ENCODE measurements around the gene SCART1.
"Not testable (repeated sequence)": the region's sequence is repeated elsewhere in the genome, so short reads cannot be mapped to it uniquely, and the experiment has no call there.

Gene SCART1

GRCh38 chr10:133439517-133440461, 14.0 kb upstream of the SCART1 start:
- Histone ChIP-seq H3K36me3 (ENCODE audit: control insufficient read depth in 1 of 2, insufficient read depth in 2 of 2, low read length in 2 of 2) (peaks cover 4% of the 10 kb centered on the region in 2 donors), H3K4me1 (ENCODE audit: control insufficient read depth in 1 of 2, insufficient read depth in 2 of 2, low read length in 2 of 2) (no peaks in the 10 kb centered on the region), H3K27me3 (ENCODE audit: low read depth, low read length) (no peaks in the 10 kb centered on the region), H3K9me3 (ENCODE audit: control insufficient read depth in 1 of 2, low read length in 2 of 2) (no peaks in the 10 kb centered on the region), H3K27ac (ENCODE audit: low read length) (no peak overlapping the region), H3K4me3 (ENCODE audit: low read depth in 1 of 2, low read length in 2 of 2) (no peak overlapping the region)

- no peaks in the 10 kb centered on the region for H3K9me3 ChIP-seq (ENCODE audit: control insufficient read depth in 1 of 2, low read length in 2 of 2)
- H3K27me3 ChIP-seq (ENCODE audit: low read depth, low read length), result no peaks in the 10 kb centered on the region
- peaks cover 4% of the 10 kb centered on the region in 2 donors for H3K36me3 ChIP-seq (ENCODE audit: control insufficient read depth in 1 of 2, insufficient read depth in 2 of 2, low read length in 2 of 2)
- no peaks in the 10 kb centered on the region for H3K4me1 ChIP-seq (ENCODE audit: control insufficient read depth in 1 of 2, insufficient read depth in 2 of 2, low read length in 2 of 2)
- H3K27ac ChIP-seq (ENCODE audit: low read length), result no peak overlapping the region
- H3K4me3 ChIP-seq (ENCODE audit: low read depth in 1 of 2, low read length in 2 of 2), result no peak overlapping the region
Observed at GRCh38 chr10:133440633-133441285, 13.0 kb upstream of the SCART1 start.

GRCh38 chr10:133441356-133441755, 12.4 kb upstream of the SCART1 start:
- not testable (repeated sequence) for H3K27ac ChIP-seq (ENCODE audit: low read length)

GRCh38 chr10:133441780-133442179, 12.0 kb upstream of the SCART1 start:
- peaks cover 2 to 7% of the 10 kb centered on the region in 2 donors for H3K9me3 ChIP-seq (ENCODE audit: control insufficient read depth in 1 of 2, low read length in 2 of 2)
- no peaks in the 10 kb centered on the region for H3K4me1 ChIP-seq (ENCODE audit: control insufficient read depth in 1 of 2, insufficient read depth in 2 of 2, low read length in 2 of 2)
- no peak overlapping the region for H3K4me3 ChIP-seq (ENCODE audit: low read depth in 1 of 2, low read length in 2 of 2)

More at GRCh38 chr10:133441356-133441755, 12.4 kb upstream of the SCART1 start:
- not testable (repeated sequence) for H3K9me3 ChIP-seq (ENCODE audit: control insufficient read depth in 1 of 2, low read length in 2 of 2); H3K36me3 ChIP-seq (ENCODE audit: control insufficient read depth in 1 of 2, insufficient read depth in 2 of 2, low read length in 2 of 2); H3K4me3 ChIP-seq (ENCODE audit: low read depth in 1 of 2, low read length in 2 of 2); H3K4me1 ChIP-seq (ENCODE audit: control insufficient read depth in 1 of 2, insufficient read depth in 2 of 2, low read length in 2 of 2); H3K27me3 ChIP-seq (ENCODE audit: low read depth, low read length)

GRCh38 chr10:133442191-133442966, 11.4 kb upstream of the SCART1 start:
- no peak overlapping the region for H3K27ac ChIP-seq (ENCODE audit: low read length)
- H3K27me3 ChIP-seq (ENCODE audit: low read depth, low read length), result no peaks in the 10 kb centered on the region

More at GRCh38 chr10:133441780-133442179, 12.0 kb upstream of the SCART1 start:
- Histone ChIP-seq H3K36me3 (ENCODE audit: control insufficient read depth in 1 of 2, insufficient read depth in 2 of 2, low read length in 2 of 2) (peaks cover 4% of the 10 kb centered on the region in 2 donors), H3K27ac (ENCODE audit: low read length) (no peak overlapping the region), H3K27me3 (ENCODE audit: low read depth, low read length) (no peaks in the 10 kb centered on the region)

GRCh38 chr10:133442967-133443924, 10.5 kb upstream of the SCART1 start:
- Histone ChIP-seq H3K27ac (ENCODE audit: low read length) (no peak overlapping the region), H3K4me1 (ENCODE audit: control insufficient read depth in 1 of 2, insufficient read depth in 2 of 2, low read length in 2 of 2) (no peaks in the 10 kb centered on the region), H3K9me3 (ENCODE audit: control insufficient read depth in 1 of 2, low read length in 2 of 2) (peaks cover 5 to 20% of the 10 kb centered on the region in 2 donors), H3K36me3 (ENCODE audit: control insufficient read depth in 1 of 2, insufficient read depth in 2 of 2, low read length in 2 of 2) (peaks cover 4% of the 10 kb centered on the region in 2 donors), H3K4me3 (ENCODE audit: low read depth in 1 of 2, low read length in 2 of 2) (no peak overlapping the region), H3K27me3 (ENCODE audit: low read depth, low read length) (no peaks in the 10 kb centered on the region)

More at GRCh38 chr10:133442191-133442966, 11.4 kb upstream of the SCART1 start:
- H3K4me1 ChIP-seq (ENCODE audit: control insufficient read depth in 1 of 2, insufficient read depth in 2 of 2, low read length in 2 of 2), result no peaks in the 10 kb centered on the region
- H3K36me3 ChIP-seq (ENCODE audit: control insufficient read depth in 1 of 2, insufficient read depth in 2 of 2, low read length in 2 of 2), result peaks cover 4% of the 10 kb centered on the region in 2 donors
- no peak overlapping the region for H3K4me3 ChIP-seq (ENCODE audit: low read depth in 1 of 2, low read length in 2 of 2)
- peaks cover 5 to 12% of the 10 kb centered on the region in 2 donors for H3K9me3 ChIP-seq (ENCODE audit: control insufficient read depth in 1 of 2, low read length in 2 of 2)

- no peaks in the 10 kb centered on the region for H3K27me3 ChIP-seq (ENCODE audit: low read depth, low read length)
- H3K9me3 ChIP-seq (ENCODE audit: control insufficient read depth in 1 of 2, low read length in 2 of 2), result peaks cover 5 to 28% of the 10 kb centered on the region in 2 donors
- H3K4me1 ChIP-seq (ENCODE audit: control insufficient read depth in 1 of 2, insufficient read depth in 2 of 2, low read length in 2 of 2), result no peaks in the 10 kb centered on the region
- no peak overlapping the region for H3K4me3 ChIP-seq (ENCODE audit: low read depth in 1 of 2, low read length in 2 of 2)
- no peak overlapping the region for H3K27ac ChIP-seq (ENCODE audit: low read length)
- peaks cover 4% of the 10 kb centered on the region in 2 donors for H3K36me3 ChIP-seq (ENCODE audit: control insufficient read depth in 1 of 2, insufficient read depth in 2 of 2, low read length in 2 of 2)
Observed at GRCh38 chr10:133444342-133445267, 9.1 kb upstream of the SCART1 start.

GRCh38 chr10:133445268-133445732, 8.4 kb upstream of the SCART1 start:
- peaks cover 4% of the 10 kb centered on the region in 2 donors for H3K36me3 ChIP-seq (ENCODE audit: control insufficient read depth in 1 of 2, insufficient read depth in 2 of 2, low read length in 2 of 2)
- H3K9me3 ChIP-seq (ENCODE audit: control insufficient read depth in 1 of 2, low read length in 2 of 2), result peaks cover 5 to 28% of the 10 kb centered on the region in 2 donors
- no peak overlapping the region for H3K27ac ChIP-seq (ENCODE audit: low read length)
- H3K4me3 ChIP-seq (ENCODE audit: low read depth in 1 of 2, low read length in 2 of 2), result no peak overlapping the region
- H3K4me1 ChIP-seq (ENCODE audit: control insufficient read depth in 1 of 2, insufficient read depth in 2 of 2, low read length in 2 of 2), result no peaks in the 10 kb centered on the region
- H3K27me3 ChIP-seq (ENCODE audit: low read depth, low read length), result no peaks in the 10 kb centered on the region

GRCh38 chr10:133445751-133446708, 7.7 kb upstream of the SCART1 start:
- H3K4me3 ChIP-seq (ENCODE audit: low read depth in 1 of 2, low read length in 2 of 2), result no peak overlapping the region
- peaks cover 5 to 28% of the 10 kb centered on the region in 2 donors for H3K9me3 ChIP-seq (ENCODE audit: control insufficient read depth in 1 of 2, low read length in 2 of 2)
- peaks cover 0 to 4% of the 10 kb centered on the region in 2 donors for H3K36me3 ChIP-seq (ENCODE audit: control insufficient read depth in 1 of 2, insufficient read depth in 2 of 2, low read length in 2 of 2)

More at GRCh38 chr10:133445751-133446708, 7.7 kb upstream of the SCART1 start:
- Histone ChIP-seq H3K4me1 (ENCODE audit: control insufficient read depth in 1 of 2, insufficient read depth in 2 of 2, low read length in 2 of 2) (no peaks in the 10 kb centered on the region), H3K27me3 (ENCODE audit: low read depth, low read length) (no peaks in the 10 kb centered on the region), H3K27ac (ENCODE audit: low read length) (no peak overlapping the region)

Data from muscle layer of duodenum (tissue), 2 donors.